ES-I3 (cell line): ENCODE results near the gene ADK.

ENCODE experiments used
- H3K36me3 ChIP-seq: 2 replicates; pipeline ENCODE4 v1.6.1; 2013; ENCODE audit warnings: mild to moderate bottlenecking, low read length, control low read depth, moderate library complexity; ENCODE audit not compliant: insufficient read depth
- H3K4me1 ChIP-seq: 2 replicates; pipeline ENCODE4 v1.6.1; 2013; ENCODE audit warnings: mild to moderate bottlenecking, control low read depth, low read length; ENCODE audit not compliant: insufficient read depth
- H3K9ac ChIP-seq: 2 replicates; pipeline ENCODE4 v1.6.1; 2013; ENCODE audit warnings: low read depth, mild to moderate bottlenecking, low read length, moderate library complexity
- H3K9me3 ChIP-seq: 2 replicates; pipeline ENCODE4 v1.6.1; 2013; ENCODE audit warnings: mild to moderate bottlenecking, low read length, moderate library complexity; ENCODE audit not compliant: control insufficient read depth, insufficient read depth

ADK gene

DNA sequence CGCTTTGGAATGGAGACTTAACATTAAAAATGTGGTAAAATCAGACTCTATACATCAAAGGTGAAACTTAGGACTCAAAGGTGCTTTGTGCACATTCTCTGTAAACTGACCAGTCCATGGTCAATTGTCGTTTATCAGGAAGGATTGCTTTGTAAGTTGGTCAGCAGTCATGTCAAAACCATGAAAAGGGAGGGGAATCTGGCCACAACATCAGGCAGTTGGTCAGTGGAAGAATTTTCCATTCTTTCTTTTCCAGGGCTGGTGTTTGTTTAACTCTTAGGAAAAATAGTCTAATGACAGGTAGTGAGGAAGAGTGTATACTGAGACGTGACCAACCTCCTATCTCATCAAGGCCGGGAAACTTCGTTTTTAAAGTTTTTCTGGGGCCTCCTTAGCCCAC lies 226.5 kb downstream of the ADK start:
- H3K4me1 ChIP-seq: no peaks in the 10 kb centered on the region
- H3K9ac ChIP-seq: no peak overlapping the region
- no peaks in the 10 kb centered on the region for H3K36me3 ChIP-seq
- no peaks in the 10 kb centered on the region for H3K9me3 ChIP-seq

- Histone ChIP-seq H3K9me3 (no peaks in the 10 kb centered on the region), H3K36me3 (no peaks in the 10 kb centered on the region), H3K9ac (no peak overlapping the region), H3K4me1 (no peaks in the 10 kb centered on the region)
Observed at GRCh38 chr10:74379474-74379873, 228.5 kb downstream of the ADK start.

DNA sequence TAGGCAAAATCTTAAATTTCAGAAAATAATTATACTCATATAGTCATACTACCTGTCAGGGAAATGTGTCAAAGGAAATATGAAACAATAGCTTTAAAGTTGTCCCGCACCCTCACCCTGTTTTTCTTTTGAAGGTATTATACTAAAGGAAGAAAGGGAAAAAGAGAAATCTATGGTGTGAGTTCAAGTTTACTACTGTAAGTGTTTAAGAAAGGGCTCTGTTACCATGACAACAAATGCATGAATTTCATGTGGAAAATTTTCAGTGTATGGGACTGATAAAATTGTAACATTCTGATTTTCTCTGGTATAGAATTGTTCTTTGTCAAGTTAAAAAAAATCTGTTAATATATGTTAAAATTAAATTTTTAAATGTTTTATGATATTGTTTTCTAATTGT lies 229.8 kb downstream of the ADK start:
- no peaks in the 10 kb centered on the region for H3K36me3 ChIP-seq
- H3K4me1 ChIP-seq: no peaks in the 10 kb centered on the region
- H3K9me3 ChIP-seq: no peaks in the 10 kb centered on the region
- no peak overlapping the region for H3K9ac ChIP-seq

DNA sequence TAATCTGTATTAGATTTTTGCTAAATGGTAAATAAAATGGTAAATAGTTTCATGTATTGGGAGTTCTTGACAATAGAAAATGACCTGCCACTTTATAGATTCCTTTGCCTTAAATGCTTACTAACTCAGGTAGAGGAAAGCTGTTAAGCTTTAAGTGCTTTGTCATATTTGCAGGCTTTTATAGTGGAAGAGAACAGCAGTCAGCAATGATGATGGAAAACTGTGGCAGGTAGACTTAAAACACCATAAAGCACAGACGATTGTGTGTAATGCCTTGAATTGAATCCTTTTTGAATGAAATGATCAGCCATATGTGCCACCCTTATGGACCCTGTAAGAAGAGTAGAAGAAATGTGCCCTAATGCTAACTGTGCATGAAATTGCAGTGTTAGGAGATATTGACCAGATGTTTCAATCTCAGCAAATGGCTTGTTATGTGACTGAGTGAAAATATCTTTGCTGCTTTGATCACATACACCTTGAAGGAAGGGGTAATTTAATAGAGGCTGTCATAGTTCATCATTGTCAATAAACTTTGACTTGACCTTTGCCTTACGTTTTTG lies 230.4 kb downstream of the ADK start:
- H3K9me3 ChIP-seq: no peaks in the 10 kb centered on the region
- no peak overlapping the region for H3K9ac ChIP-seq
- no peaks in the 10 kb centered on the region for H3K36me3 ChIP-seq
- H3K4me1 ChIP-seq: no peaks in the 10 kb centered on the region

GRCh38 chr10:74382663-74383062 lies 231.6 kb downstream of the ADK start:
- no peak overlapping the region for H3K9ac ChIP-seq
- no peaks in the 10 kb centered on the region for H3K9me3 ChIP-seq
- no peaks in the 10 kb centered on the region for H3K36me3 ChIP-seq

DNA sequence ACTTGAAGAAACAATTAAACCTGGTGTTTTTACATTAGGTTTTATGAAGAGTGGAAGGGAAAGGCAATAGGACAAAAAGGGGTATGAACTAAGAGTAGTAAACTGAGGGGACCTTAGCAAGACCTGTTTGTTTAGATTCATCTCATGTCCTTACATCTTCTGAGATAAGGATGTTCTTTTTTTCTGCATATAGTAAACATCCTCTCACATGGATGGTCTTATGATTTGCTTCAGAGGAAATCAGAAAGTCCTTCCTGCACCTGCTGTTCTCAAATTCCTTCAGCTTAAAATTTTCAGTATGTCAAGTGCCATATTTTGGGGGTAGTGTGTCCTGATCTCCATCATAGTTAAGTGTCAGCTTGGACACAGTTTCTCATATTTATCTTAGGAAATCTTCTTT lies 232.6 kb downstream of the ADK start:
- H3K9ac ChIP-seq: no peak overlapping the region
- no peaks in the 10 kb centered on the region for H3K36me3 ChIP-seq
- no peaks in the 10 kb centered on the region for H3K4me1 ChIP-seq
- no peaks in the 10 kb centered on the region for H3K9me3 ChIP-seq

More at GRCh38 chr10:74382663-74383062, 231.6 kb downstream of the ADK start:
- H3K4me1 ChIP-seq: no peaks in the 10 kb centered on the region

- Histone ChIP-seq H3K9ac (no peak overlapping the region), H3K36me3 (no peaks in the 10 kb centered on the region), H3K4me1 (no peaks in the 10 kb centered on the region), H3K9me3 (no peaks in the 10 kb centered on the region)
Observed at GRCh38 chr10:74384615-74385183, 233.7 kb downstream of the ADK start.

- Histone ChIP-seq H3K9ac (no peak overlapping the region), H3K36me3 (no peaks in the 10 kb centered on the region), H3K4me1 (no peaks in the 10 kb centered on the region), H3K9me3 (no peaks in the 10 kb centered on the region)
Observed at GRCh38 chr10:74388801-74389200, 237.8 kb downstream of the ADK start.

DNA sequence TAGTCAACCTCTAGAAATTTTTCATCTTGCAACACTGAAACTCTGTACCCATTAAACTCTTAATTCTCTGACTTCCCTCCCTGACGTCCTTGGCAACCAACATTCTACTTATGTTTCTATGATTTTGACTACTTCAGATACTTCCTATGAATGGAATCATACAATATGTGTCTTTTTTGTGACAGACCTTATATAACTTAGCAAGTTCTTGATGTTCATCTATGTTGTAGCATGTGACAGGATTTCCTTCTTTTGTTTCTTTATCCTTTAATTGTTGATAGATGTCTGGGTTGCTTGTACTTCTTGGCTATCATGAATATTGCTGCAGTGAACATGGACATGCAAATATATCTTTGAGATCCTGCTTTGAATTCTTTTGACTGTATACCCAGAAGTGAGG lies 240.8 kb downstream of the ADK start:
- H3K9ac ChIP-seq: no peak overlapping the region
- H3K4me1 ChIP-seq: no peaks in the 10 kb centered on the region
- H3K9me3 ChIP-seq: no peaks in the 10 kb centered on the region
- H3K36me3 ChIP-seq: no peaks in the 10 kb centered on the region

DNA sequence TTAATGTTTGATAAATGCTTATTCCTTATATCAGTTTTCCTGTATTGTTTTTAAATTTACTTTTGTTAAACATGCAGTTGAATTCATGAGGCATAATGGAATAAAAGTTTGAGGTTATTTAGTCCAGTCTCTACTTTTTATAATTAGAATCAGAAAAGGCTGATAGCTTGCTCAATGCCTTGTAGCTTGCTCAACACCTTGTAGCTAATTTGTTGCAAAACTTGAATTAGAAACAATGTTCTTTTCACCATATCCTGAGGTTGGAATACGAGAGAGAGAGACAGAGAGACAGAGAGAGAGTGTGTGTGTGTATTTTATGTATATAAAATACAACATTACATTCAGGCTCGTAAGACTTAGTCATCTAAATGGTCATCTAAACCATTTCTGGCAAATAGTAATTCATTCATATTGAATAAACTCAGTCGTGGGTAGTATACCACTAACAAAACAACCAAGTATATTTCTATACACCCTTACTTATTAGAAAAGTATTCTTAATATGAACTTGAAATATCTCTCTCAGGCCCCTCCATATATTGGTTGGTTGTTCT lies 243.5 kb downstream of the ADK start:
- no peak overlapping the region for H3K9ac ChIP-seq
- no peaks in the 10 kb centered on the region for H3K36me3 ChIP-seq
- H3K4me1 ChIP-seq: no peaks in the 10 kb centered on the region
- H3K9me3 ChIP-seq: no peaks in the 10 kb centered on the region

- H3K9ac ChIP-seq: no peak overlapping the region
- no peaks in the 10 kb centered on the region for H3K9me3 ChIP-seq
- H3K36me3 ChIP-seq: no peaks in the 10 kb centered on the region
- no peaks in the 10 kb centered on the region for H3K4me1 ChIP-seq
Observed at GRCh38 chr10:74400186-74400585, 249.2 kb downstream of the ADK start.

- H3K9me3 ChIP-seq: no peaks in the 10 kb centered on the region
- no peaks in the 10 kb centered on the region for H3K36me3 ChIP-seq
- H3K9ac ChIP-seq: no peak overlapping the region
- no peaks in the 10 kb centered on the region for H3K4me1 ChIP-seq
Observed at GRCh38 chr10:74406006-74406405, 255.0 kb downstream of the ADK start.

- Histone ChIP-seq H3K9ac (no peak overlapping the region), H3K36me3 (no peaks in the 10 kb centered on the region), H3K4me1 (peaks cover 22% of the 10 kb centered on the region), H3K9me3 (no peaks in the 10 kb centered on the region)
Observed at GRCh38 chr10:74415146-74415839, 264.3 kb downstream of the ADK start.

DNA sequence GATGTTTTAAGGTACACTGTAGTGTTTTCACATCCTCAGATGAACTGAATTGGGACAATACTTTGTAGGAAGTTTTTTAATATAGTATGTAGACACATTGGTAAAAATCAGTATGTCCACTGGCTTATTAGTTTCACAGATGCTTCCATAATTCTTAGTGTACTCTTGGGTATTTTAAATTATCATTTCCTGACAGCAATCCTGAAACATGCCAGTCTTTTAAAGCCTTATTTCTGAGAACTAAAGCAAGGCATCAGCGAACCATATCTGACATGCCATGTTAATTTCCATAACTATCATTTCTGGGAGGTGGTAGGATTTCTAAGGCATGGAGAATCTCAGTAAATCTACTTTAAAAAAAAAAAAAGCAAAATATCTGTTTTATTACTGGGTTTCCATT lies 266.4 kb downstream of the ADK start:
- peaks cover 22% of the 10 kb centered on the region for H3K4me1 ChIP-seq
- no peak overlapping the region for H3K9ac ChIP-seq
- no peaks in the 10 kb centered on the region for H3K9me3 ChIP-seq
- H3K36me3 ChIP-seq: no peaks in the 10 kb centered on the region

GRCh38 chr10:74418285-74418872 lies 267.4 kb downstream of the ADK start:
- Histone ChIP-seq H3K9ac (no peak overlapping the region), H3K4me1 (peaks cover 22% of the 10 kb centered on the region), H3K9me3 (no peaks in the 10 kb centered on the region), H3K36me3 (no peaks in the 10 kb centered on the region)
